ENCODE data around the gene TRIM69.

The TRIM69 gene

GRCh38 chr15:44726568-44727484 is 9.5 kb upstream of the TRIM69 start:
- TF ChIP-seq FOXP2 (optimal IDR thresholded peaks at IDR 0.05; ENCODE audit: borderline replicate concordance, extremely low read depth, extremely low read length, insufficient read depth) (peak; percentile 88), SIN3A (IDR thresholded peaks at IDR 0.05; ENCODE audit: borderline replicate concordance, insufficient read depth, low read length) (peak; percentile 69; the same call in 1 of the 2 replicates), TAF1 (IDR thresholded peaks at IDR 0.05; ENCODE audit: borderline replicate concordance, insufficient read depth, low read length) (no peak; the same call in 1 of the 2 replicates), POLR2AphosphoS5 (IDR thresholded peaks at IDR 0.05; ENCODE audit: low read depth, low read length) (peak; percentile 88), REST (IDR thresholded peaks at IDR 0.05; ENCODE audit: insufficient read depth in 1 of 2, low read depth in 2 of 2, low read length in 2 of 2) (peak in 1 of 2 experiments; percentile 76; a peak in 2 of 4 replicates)

DNA sequence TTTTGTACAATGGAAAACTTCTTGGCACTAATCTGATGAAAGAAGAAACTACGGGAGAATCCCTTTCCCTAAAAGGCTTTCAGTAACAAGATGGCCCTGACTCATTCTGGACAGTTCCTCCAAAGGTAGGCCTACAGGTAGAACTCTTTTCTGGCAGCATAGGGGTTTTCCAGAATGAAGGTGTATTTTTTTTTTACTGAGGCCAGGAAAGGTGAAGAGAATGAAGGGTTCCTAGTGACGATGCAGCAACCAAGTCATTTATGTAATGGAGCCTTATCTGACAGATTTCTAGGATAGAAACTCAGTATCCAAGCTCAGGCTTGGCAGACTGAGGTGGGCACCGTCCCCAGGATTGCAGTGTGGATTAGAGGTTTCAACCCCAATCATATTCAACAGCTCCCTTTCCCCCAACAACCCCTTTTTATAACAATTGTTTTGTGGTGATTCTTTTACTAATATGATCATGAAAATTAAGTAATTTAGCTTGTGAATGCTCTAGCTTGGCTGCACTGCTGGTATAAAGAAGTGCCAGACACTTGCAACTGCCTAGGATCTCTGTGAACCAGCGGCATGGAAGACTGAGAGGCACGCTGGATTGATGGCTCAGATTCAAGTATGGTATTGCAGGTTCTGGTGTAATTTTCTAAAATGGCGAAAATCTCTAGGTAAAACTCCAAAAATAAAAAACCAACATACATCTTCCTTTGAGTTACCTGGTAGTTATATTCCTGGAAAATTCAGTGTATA is 8.7 kb upstream of the TRIM69 start:
- TF ChIP-seq FOXP2 (optimal IDR thresholded peaks at IDR 0.05; ENCODE audit: borderline replicate concordance, extremely low read depth, extremely low read length, insufficient read depth) (no peak), POLR2AphosphoS5 (IDR thresholded peaks at IDR 0.05; ENCODE audit: low read depth, low read length) (no peak), SIN3A (IDR thresholded peaks at IDR 0.05; ENCODE audit: borderline replicate concordance, insufficient read depth, low read length) (no peak)

GRCh38 chr15:44728576-44729407 is 7.5 kb upstream of the TRIM69 start:
- TF ChIP-seq REST (IDR thresholded peaks at IDR 0.05; ENCODE audit: insufficient read depth in 1 of 2, low read depth in 2 of 2, low read length in 2 of 2): peak in 1 of 2 experiments; percentile 16; a peak in 1 of 4 replicates
- no peak for TF ChIP-seq TAF1 (IDR thresholded peaks at IDR 0.05; ENCODE audit: borderline replicate concordance, insufficient read depth, low read length)
- TF ChIP-seq POLR2AphosphoS5 (IDR thresholded peaks at IDR 0.05; ENCODE audit: low read depth, low read length): peak; percentile 77
- TF ChIP-seq SIN3A (IDR thresholded peaks at IDR 0.05; ENCODE audit: borderline replicate concordance, insufficient read depth, low read length): peak; percentile 82; the same call in 1 of the 2 replicates
- no peak for TF ChIP-seq FOXP2 (optimal IDR thresholded peaks at IDR 0.05; ENCODE audit: borderline replicate concordance, extremely low read depth, extremely low read length, insufficient read depth)

DNA sequence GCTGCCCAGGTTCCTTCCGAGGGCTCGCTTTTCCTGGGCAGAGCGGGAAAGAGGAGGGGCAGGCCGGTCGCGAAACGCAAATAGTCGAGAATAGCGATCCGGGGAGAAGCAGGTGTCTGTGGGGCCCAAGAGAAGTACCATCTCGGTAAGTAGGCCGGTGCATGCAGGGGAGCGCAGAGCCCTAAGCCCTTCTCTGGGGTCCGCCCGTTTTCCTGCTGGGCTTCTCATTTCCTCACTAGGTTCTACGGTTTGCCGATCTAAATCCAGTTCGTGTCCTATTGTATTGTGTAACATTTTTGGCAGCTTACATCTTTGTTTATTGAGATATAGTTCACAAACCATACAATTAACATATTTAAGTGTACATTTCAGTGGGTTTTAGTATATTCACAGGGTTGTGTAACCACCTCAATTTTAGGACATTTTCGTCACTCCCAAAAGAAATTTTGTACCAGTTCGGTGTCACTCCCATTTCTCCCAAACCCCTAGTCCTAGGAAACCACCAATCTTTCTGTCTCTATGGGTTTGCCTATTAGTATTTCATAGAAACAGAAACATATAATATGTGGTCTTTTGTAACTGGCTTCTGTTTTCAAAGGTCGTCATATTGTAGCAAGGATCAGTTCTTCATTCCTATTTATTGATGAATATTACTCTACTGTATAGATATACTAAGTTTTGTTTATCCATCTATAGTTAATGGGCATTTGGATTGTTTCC is 6.8 kb upstream of the TRIM69 start:
- no peak for TF ChIP-seq SIN3A (IDR thresholded peaks at IDR 0.05; ENCODE audit: borderline replicate concordance, insufficient read depth, low read length)
- TF ChIP-seq POLR2AphosphoS5 (IDR thresholded peaks at IDR 0.05; ENCODE audit: low read depth, low read length): no peak
- TF ChIP-seq FOXP2 (optimal IDR thresholded peaks at IDR 0.05; ENCODE audit: borderline replicate concordance, extremely low read depth, extremely low read length, insufficient read depth): no peak
- TF ChIP-seq TAF1 (IDR thresholded peaks at IDR 0.05; ENCODE audit: borderline replicate concordance, insufficient read depth, low read length): no peak
- TF ChIP-seq REST (IDR thresholded peaks at IDR 0.05; ENCODE audit: insufficient read depth in 1 of 2, low read depth in 2 of 2, low read length in 2 of 2): no peak

Measured in PFSK-1 (cell line).